Lung microvascular endothelial cell (primary cell): ENCODE measurements around the gene PLD6. TPM values are rescaled to one million over a fixed set of nuclear protein-coding genes. Genes with fewer than 3 reads are reported as not detected.
A peak's percentile ranks its signal among the peaks of the same experiment; 100 is the strongest.

Experiments
- DNase-seq, 2 donors: peaks; one replicate each; pipeline versions ENCODE4 v3.0.0 to v3.0.0-alpha.2; 2010; ENCODE audit warnings: low read depth in 2 of 2
- total RNA-seq: library from RNA; depleted of rRNA; stranded (reverse); fragments of >200 nt; gene quantifications from 2 replicates; pipeline ENCODE4 v1.2.1, GENCODE V29; 2014

PLD6 gene
- total RNA-seq, 1 donor from 2014 or later = 2.8 TPM

- DNase-seq = no peak
These were observed 49.6 kb downstream of the PLD6 start for GRCh38 chr17:17156511-17156910.

DNA sequence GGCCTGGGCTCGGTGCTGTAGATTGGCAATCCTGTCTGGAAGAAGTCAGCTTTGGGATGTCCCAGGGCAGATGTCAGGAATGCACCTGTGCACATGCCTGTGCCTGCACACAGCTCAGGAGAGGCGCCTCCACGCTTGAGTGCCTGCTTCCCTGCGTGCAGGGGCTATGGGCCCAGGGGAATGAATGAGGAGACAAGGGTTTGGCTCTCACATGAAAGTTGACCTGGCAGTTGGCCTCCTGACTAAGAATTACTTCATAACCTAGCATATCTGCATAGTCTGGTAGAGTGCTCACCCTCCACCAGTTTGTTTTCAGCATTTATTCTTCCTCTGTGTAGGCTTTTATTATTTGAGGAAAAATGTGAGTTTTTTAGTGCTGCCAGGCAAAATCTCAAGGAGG, 50.0 kb downstream of the PLD6 start:
- no peak for DNase-seq

- DNase-seq = no peak
These were observed 50.6 kb downstream of the PLD6 start for GRCh38 chr17:17155568-17155967.

DNA sequence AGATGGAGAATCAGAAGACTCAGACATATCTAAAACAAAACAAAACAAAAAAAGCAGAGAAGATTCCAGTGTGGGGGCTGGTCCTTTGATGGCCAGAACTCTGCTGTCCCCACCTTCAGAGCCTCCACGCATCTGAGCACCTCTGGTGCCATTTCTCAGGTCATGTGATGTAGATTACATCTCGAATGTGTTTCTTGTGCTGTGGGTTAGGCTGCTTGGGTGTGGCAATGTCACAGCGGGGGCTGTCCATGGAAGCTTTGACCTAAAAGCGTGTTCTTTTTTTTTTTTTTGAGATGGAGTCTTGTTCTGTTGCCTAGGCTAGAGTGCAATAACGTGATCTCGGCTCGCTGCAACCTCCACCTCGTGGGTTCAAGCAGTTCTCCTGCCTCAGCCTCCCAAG, 51.2 kb downstream of the PLD6 start:
- no peak for DNase-seq

- no peak for DNase-seq
These were observed 51.6 kb downstream of the PLD6 start for GRCh38 chr17:17154556-17154955.

DNA sequence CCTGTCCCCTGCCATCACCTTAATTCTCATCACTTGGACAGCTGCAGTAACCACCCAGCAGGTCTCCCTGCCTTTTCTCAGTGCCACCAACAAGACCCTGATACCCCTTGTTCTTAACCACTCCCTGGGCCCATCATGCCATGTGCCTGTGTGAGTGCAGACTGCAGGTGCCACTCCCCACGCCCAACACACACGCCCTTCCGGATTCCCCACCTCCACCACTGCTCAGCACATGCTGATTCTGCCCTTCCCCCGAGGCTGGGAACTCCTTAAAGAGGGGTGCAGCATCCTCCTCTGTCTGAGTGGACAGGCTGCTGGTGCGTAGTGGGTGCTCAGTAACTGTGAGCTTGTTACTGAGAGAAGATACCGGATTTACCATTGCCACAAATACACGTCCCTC, 52.4 kb downstream of the PLD6 start:
- DNase-seq = no peak

DNA sequence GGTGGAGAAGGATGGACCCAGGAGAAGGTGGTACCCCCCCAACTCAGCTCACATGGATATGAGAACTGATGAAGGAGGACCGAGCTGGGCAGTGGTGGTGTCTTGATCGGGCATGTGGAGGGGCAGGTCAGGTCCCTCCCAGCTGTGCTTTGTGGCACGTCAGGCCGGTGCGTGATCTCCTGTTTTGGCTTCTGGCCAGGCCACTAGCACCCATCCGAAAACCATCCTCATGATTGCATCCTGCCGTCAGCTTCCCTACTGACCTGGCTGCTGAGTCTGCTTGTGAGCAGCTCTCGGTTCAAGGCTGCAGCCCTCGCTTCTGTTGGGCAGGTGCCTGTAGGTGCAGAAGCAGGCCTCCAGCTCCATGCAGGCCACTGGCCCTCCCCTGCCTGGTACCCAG, 53.1 kb downstream of the PLD6 start:
- DNase-seq = no peak

- peak in 1 of 2 donors; percentile 29 for DNase-seq
These were observed 53.7 kb downstream of the PLD6 start for GRCh38 chr17:17152385-17152784.

- DNase-seq = peak; percentile 88 to 94
These were observed 54.2 kb downstream of the PLD6 start for GRCh38 chr17:17151962-17152361.

GRCh38 chr17:17151541-17151940, 54.6 kb downstream of the PLD6 start:
- DNase-seq = peak in 1 of 2 donors; percentile 21

DNA sequence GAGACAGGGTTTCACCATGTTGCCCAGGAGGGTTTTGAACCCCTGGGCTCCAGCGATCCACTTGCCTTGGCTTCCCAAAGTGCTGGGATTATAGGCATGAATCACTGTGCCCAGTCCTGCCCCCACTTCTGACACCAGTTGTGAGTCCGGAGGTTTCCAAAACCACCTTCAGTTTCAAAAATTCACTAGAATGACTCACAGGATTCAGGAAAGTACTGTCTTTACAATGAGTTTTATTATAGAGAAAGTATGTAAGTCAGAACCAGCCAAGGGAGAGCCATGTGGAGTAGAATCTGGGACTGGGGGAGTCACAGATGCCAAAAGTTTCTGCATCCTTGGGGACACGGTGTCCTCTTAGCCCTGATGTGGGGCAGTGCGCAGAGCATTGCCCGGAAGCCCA, 55.1 kb downstream of the PLD6 start:
- peak; percentile 33 to 83 for DNase-seq

Other genes with a start within 250 kb of the PLD6 start
- not detected in 2 replicates for gene TNFRSF13B, start 234.2 kb downstream of the PLD6 start, total RNA-seq
- 68.0 and 94.8 TPM in 2 replicates for gene MPRIP, start 163.9 kb downstream of the PLD6 start, total RNA-seq
- gene FLCN, start 30.8 kb upstream of the PLD6 start, total RNA-seq = 33.8 and 64.7 TPM in 2 replicates
- gene COPS3, start 74.9 kb upstream of the PLD6 start, total RNA-seq = 54.0 and 69.3 TPM in 2 replicates
- gene NT5M, start 97.0 kb upstream of the PLD6 start, total RNA-seq = 1.1 and 1.8 TPM in 2 replicates